Suprapubic skin (tissue), 3 donors: ENCODE data around the gene THTPA.

Experiments
- CTCF ChIP-seq, 2 donors: fragments of 200-600 bp in 1 of 2; fragments of 450-650 bp in 1 of 2; sonication (generic) in 1 of 2; IDR thresholded peaks; one replicate each; pipeline ENCODE4 v1.5.1; 2016 to 2019; ENCODE audit warnings: antibody characterized with exemption in 2 of 2, mild to moderate bottlenecking in 1 of 2, moderate library complexity in 1 of 2
- POLR2A ChIP-seq, 2 donors: fragments of 450-650 bp; IDR thresholded peaks; one replicate each; pipeline ENCODE4 v1.6.1; 2017; ENCODE audit warnings: antibody characterized with exemption in 2 of 2, mild to moderate bottlenecking in 2 of 2, moderate library complexity in 2 of 2

- no peak for TF ChIP-seq CTCF (IDR thresholded peaks at IDR 0.05)
- no peak for TF ChIP-seq POLR2A (IDR thresholded peaks at IDR 0.05)
Observed at GRCh38 chr14:23551266-23552028, 4.6 kb upstream of the THTPA start, which contains the start of gene ZFHX2.
